Measurements from ENCODE around the gene PCED1B.
"Not testable (repeated sequence)": the region's sequence is repeated elsewhere in the genome, so short reads cannot be mapped to it uniquely, and the experiment has no call there.

PCED1B gene

DNA sequence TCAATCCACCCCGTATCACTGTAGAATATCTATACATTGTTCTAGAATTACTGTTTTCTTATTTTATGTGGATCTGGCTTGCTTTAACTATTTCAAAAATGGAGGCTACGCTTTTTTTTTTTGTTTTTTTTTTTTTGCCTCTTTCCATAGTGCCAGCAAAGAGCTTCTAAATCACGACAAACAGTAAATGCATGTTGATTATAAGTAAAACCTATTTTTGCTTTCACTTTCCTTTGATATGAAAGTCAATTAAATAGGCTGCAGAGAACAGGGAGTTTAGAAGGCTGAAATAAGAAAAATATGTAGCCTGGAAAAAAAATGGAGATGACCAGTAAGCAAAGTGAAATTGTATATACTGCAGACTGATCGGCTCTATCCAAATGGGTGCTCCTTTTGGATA lies 112.6 kb downstream of the PCED1B start:
- DNase-seq (ENCODE audit: low read depth, low spot score) = no peak
- no peak overlapping the region for H3K4me3 ChIP-seq (ENCODE audit: low read depth, low read length)
- TF ChIP-seq, protein P1, sequence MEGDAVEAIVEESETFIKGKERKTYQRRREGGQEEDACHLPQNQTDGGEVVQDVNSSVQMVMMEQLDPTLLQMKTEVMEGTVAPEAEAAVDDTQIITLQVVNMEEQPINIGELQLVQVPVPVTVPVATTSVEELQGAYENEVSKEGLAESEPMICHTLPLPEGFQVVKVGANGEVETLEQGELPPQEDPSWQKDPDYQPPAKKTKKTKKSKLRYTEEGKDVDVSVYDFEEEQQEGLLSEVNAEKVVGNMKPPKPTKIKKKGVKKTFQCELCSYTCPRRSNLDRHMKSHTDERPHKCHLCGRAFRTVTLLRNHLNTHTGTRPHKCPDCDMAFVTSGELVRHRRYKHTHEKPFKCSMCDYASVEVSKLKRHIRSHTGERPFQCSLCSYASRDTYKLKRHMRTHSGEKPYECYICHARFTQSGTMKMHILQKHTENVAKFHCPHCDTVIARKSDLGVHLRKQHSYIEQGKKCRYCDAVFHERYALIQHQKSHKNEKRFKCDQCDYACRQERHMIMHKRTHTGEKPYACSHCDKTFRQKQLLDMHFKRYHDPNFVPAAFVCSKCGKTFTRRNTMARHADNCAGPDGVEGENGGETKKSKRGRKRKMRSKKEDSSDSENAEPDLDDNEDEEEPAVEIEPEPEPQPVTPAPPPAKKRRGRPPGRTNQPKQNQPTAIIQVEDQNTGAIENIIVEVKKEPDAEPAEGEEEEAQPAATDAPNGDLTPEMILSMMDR (IDR thresholded peaks at IDR 0.05; ENCODE audit: low read depth, low read length) = no peak
- in situ Hi-C loops (cut with HindIII; ENCODE audit: low sequenced_read_pairs) = no loop called here

- TF ChIP-seq, protein P1 (IDR thresholded peaks at IDR 0.05; ENCODE audit: low read depth, low read length) = no peak
- in situ Hi-C loops (cut with HindIII; ENCODE audit: low sequenced_read_pairs) = no loop called here
- DNase-seq (ENCODE audit: low read depth, low spot score) = no peak
- H3K4me3 ChIP-seq (ENCODE audit: low read depth, low read length) = no peak overlapping the region
Observed at GRCh38 chr12:47193066-47193465, 113.6 kb downstream of the PCED1B start.

GRCh38 chr12:47194501-47194900 lies 115.1 kb downstream of the PCED1B start:
- in situ Hi-C loops (cut with HindIII; ENCODE audit: low sequenced_read_pairs) = no loop called here
- no peak overlapping the region for H3K4me3 ChIP-seq (ENCODE audit: low read depth, low read length)
- TF ChIP-seq, protein P1 (IDR thresholded peaks at IDR 0.05; ENCODE audit: low read depth, low read length) = no peak
- DNase-seq (ENCODE audit: low read depth, low spot score) = no peak

DNA sequence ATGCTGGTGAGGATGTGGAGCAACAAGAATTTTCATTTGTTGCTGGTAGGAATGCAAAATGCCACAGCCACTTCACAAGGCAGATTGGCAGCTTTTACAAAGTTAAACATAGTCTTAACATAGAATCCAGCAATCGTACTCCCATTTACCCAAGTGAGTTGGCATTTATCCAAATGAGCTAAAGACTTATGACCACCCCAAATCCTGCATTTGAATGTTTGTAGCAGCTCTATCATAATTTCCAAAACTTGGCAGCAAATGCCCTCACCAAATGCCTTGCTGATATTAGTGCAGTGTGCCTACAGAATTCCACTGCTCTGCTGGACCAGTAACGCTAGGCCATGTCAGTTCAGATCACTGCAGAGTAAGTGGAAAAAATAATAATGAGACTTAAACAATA lies 121.0 kb downstream of the PCED1B start:
- TF ChIP-seq, protein P1 (IDR thresholded peaks at IDR 0.05; ENCODE audit: low read depth, low read length) = no peak
- DNase-seq (ENCODE audit: low read depth, low spot score) = no peak
- H3K4me3 ChIP-seq (ENCODE audit: low read depth, low read length) = no peak overlapping the region
- in situ Hi-C loops (cut with HindIII; ENCODE audit: low sequenced_read_pairs) = no loop called here

DNA sequence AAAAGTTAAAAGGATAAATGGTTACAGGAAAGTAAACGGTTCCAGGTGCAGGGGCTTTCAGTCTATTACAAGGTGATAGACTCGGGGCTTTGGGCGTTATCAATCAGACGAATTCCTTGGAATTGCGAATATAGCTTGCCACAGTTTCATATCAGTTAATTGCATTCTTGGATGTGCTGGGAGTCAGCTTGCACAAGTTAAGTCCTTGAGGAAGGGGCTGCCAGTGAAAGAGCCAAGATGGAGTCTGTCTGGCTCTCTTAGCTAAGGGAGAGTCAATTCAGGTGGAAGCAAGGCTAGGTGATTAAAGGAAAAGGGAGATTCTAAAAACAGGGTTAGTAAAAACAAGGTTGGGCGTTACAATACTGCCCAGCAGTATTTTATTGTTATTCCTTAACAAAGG lies 121.8 kb downstream of the PCED1B start:
- H3K4me3 ChIP-seq (ENCODE audit: low read depth, low read length); DNase-seq (ENCODE audit: low read depth, low spot score); in situ Hi-C loops (cut with HindIII; ENCODE audit: low sequenced_read_pairs): not testable (repeated sequence)

GRCh38 chr12:47202176-47202575 lies 122.8 kb downstream of the PCED1B start:
- in situ Hi-C loops (cut with HindIII; ENCODE audit: low sequenced_read_pairs) = no loop called here
- TF ChIP-seq, protein P1 (IDR thresholded peaks at IDR 0.05; ENCODE audit: low read depth, low read length) = no peak
- H3K4me3 ChIP-seq (ENCODE audit: low read depth, low read length) = no peak overlapping the region
- DNase-seq (ENCODE audit: low read depth, low spot score) = no peak

- in situ Hi-C loops (cut with HindIII; ENCODE audit: low sequenced_read_pairs) = no loop called here
- no peak overlapping the region for H3K4me3 ChIP-seq (ENCODE audit: low read depth, low read length)
- TF ChIP-seq, protein P1 (IDR thresholded peaks at IDR 0.05; ENCODE audit: low read depth, low read length) = no peak
- DNase-seq (ENCODE audit: low read depth, low spot score) = no peak
Observed at GRCh38 chr12:47205532-47206449, 126.4 kb downstream of the PCED1B start.

All from astrocyte of the spinal cord (primary cell).